ENCODE results near the gene USP24.

The USP24 gene, protein sequence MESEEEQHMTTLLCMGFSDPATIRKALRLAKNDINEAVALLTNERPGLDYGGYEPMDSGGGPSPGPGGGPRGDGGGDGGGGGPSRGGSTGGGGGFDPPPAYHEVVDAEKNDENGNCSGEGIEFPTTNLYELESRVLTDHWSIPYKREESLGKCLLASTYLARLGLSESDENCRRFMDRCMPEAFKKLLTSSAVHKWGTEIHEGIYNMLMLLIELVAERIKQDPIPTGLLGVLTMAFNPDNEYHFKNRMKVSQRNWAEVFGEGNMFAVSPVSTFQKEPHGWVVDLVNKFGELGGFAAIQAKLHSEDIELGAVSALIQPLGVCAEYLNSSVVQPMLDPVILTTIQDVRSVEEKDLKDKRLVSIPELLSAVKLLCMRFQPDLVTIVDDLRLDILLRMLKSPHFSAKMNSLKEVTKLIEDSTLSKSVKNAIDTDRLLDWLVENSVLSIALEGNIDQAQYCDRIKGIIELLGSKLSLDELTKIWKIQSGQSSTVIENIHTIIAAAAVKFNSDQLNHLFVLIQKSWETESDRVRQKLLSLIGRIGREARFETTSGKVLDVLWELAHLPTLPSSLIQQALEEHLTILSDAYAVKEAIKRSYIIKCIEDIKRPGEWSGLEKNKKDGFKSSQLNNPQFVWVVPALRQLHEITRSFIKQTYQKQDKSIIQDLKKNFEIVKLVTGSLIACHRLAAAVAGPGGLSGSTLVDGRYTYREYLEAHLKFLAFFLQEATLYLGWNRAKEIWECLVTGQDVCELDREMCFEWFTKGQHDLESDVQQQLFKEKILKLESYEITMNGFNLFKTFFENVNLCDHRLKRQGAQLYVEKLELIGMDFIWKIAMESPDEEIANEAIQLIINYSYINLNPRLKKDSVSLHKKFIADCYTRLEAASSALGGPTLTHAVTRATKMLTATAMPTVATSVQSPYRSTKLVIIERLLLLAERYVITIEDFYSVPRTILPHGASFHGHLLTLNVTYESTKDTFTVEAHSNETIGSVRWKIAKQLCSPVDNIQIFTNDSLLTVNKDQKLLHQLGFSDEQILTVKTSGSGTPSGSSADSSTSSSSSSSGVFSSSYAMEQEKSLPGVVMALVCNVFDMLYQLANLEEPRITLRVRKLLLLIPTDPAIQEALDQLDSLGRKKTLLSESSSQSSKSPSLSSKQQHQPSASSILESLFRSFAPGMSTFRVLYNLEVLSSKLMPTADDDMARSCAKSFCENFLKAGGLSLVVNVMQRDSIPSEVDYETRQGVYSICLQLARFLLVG (N-terminal part only)

DNA sequence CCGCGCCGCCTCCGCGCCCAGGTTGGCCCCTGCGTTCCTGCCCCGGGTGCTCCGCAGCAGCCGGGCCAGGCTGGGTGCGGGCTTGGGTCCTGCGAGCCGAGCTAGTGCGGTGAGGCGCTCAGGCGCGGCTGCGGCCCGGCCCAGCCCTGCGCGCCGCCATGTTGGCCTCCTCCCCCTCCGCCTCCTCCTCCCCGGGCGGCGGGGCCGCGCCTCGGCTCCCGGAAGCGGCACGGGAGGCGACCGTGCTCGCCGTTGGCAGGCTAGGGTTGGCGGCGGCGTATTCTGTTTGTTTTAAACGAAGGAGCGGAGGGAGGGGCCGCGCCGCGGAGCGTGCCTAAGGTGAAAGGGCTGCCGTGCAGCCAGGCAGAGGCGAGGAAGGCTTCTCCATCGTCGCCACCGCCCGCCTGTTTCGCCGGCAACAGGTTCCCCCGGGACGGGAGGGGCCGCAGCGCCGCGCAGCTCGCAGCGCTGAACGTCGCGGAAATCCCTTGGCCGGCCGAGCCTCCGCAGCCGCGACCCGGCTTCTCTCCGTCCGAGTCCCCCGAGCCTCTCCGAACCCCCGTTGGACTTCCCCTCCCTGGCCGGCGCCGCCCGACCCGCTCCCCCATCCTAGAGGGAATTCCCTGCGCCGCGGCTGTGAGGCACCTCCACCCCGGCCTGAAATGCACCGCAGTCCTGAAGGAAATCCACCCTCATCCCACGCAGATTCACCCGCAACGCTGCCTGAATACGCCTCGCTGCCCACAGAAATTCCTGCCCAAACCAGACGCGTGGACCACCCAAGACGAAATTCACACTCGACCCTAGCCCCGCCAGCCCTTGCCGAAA lies at the start of gene USP24:
USP24 (minus strand) TSS at position 171 of the 828 bp plus-strand sequence. CDS start 251 bp downstream, outside the sequence.
- TF ChIP-seq, protein P1, sequence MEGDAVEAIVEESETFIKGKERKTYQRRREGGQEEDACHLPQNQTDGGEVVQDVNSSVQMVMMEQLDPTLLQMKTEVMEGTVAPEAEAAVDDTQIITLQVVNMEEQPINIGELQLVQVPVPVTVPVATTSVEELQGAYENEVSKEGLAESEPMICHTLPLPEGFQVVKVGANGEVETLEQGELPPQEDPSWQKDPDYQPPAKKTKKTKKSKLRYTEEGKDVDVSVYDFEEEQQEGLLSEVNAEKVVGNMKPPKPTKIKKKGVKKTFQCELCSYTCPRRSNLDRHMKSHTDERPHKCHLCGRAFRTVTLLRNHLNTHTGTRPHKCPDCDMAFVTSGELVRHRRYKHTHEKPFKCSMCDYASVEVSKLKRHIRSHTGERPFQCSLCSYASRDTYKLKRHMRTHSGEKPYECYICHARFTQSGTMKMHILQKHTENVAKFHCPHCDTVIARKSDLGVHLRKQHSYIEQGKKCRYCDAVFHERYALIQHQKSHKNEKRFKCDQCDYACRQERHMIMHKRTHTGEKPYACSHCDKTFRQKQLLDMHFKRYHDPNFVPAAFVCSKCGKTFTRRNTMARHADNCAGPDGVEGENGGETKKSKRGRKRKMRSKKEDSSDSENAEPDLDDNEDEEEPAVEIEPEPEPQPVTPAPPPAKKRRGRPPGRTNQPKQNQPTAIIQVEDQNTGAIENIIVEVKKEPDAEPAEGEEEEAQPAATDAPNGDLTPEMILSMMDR (conservative IDR thresholded peaks at IDR 0.05) = no peak
- peak within 1 kb of the TSS; percentile 97 for H3K27ac ChIP-seq

DNA sequence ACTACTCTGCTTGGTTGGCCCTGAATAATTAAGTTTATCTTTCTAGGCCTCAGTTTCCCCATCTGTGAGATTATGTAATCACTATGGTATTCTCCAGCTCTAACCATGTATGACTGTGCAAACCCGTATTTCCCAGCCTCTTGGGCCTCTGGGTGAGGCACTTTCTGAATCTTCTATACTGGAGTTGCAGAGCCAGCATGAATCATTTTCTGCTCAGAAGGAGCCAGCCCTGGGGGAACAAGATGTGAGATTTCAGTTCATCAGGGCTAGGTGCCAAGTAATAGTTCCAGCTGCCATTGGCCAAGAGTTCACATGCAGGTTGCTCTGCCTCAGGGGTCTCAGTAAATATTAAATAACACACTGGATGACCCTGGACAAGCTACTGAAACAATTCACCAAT lies 47.7 kb upstream of the USP24 start:
- H3K27ac ChIP-seq = no peak overlapping the region
- TF ChIP-seq, protein P1 (conservative IDR thresholded peaks at IDR 0.05) = no peak

DNA sequence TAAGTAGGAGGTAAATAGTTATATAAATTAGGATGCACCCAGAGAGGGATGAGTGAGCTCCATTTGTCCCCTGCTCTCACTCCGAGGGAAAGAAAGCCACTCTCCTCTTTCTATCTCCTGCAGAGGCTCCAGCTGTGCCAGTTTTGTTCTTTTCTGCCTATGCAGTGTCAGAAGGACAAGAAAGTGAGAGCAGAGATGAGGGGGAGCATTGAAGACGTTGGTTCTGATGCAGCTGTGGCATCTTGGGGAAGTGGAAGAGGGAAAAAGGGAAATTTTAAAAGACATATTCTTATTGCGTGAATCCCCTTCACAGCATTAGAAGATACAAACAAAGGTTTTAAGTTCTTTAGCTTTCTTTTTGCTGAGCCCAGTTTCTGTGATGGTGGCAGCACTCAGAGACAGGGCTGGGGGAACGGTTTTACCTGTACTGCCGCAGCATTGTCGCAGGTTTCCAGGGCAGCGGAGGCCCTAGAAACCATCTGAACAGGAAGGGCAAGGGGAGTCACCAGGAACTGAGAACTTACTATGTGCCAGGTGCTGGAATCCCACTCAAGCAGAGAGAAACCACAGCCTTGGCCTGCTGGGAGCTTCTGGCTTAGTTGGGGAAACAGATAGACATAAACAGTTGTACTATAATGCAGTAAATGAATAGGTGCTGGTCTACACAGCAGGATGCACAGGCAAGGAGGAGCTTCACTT lies 44.9 kb upstream of the USP24 start:
- TF ChIP-seq, protein P1 (conservative IDR thresholded peaks at IDR 0.05) = no peak
- H3K27ac ChIP-seq = no peak overlapping the region

DNA sequence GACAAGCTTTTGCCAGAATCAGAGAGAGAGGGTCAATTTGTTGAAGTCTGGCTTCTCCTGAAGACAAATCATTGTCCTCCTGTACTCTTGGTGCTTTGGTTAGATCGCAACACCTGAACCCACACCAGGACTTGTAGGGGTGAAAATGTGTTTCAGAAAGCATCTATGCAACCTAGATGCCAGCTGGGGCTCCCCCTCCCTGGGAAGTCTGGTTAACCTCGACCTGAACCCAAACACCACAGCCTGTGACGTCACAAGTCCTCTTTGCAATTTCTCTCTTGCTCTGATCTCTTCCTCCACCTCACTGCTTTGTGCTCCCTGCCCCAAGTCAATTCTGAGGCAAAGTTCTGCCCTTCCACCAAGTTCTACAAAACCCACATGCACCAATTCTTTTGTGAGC lies 42.8 kb upstream of the USP24 start:
- TF ChIP-seq, protein P1 (conservative IDR thresholded peaks at IDR 0.05) = no peak
- H3K27ac ChIP-seq = no peak overlapping the region

DNA sequence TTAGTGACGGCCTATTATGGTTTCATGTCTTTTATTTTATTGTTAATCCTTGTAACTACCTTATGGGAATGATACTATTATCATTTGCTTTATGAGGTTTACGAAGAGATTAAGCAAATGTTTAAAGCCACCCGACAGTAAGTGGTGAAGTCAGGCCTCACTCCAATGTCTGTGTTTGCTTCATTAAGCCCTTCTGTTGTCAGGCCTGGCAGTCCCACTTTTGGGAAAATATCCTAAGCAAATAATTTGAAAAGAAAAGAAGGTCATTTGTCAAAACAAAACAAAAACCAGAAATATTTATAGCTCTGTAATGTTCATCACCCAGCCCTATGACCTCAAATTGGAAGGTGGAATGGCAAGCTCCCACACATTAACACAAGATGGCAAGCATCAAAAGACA lies 40.7 kb upstream of the USP24 start:
- H3K27ac ChIP-seq = no peak overlapping the region
- TF ChIP-seq, protein P1 (conservative IDR thresholded peaks at IDR 0.05) = no peak

DNA sequence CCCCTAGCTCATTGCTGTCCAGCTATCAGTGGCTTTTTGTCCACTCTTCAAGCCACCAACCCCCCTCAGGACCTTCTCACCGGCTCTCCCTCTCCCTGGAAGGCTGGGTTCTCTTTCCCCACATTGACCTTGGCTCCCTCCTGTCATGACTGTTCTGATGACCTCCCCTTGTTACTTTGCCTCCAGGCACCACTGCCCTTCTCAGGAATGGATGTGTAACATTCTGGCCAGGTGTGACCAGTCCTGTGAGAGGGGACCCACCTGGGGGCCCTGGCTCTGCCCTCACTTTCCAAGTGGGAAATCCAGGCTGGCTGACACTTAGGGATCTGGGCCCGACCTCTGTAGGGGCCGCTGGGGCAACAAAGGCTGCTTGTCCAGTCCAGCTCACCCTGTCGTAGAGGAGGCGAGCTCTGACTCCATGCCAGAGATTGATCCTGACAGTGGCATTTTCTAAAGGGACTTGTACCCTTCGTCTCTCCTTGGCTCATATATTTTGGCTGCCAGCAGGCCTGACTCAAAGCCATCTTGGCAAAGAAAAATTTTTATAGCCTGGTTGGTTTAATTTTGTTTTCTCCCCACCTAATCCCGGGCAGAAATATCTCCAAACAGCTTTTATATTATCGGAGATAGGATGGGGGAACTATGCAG lies 37.9 kb upstream of the USP24 start:
- TF ChIP-seq, protein P1 (conservative IDR thresholded peaks at IDR 0.05) = no peak
- peak overlapping the region; percentile 56 for H3K27ac ChIP-seq
